SU-DHL-6 (cell line): Measurements from ENCODE around the gene RNF141.

Source experiments
- CTCF ChIP-seq: fragments of 200-600 bp; sonication (generic); IDR thresholded peaks from one replicate; pipeline ENCODE4 v1.5.1; 2017; ENCODE audit warnings: antibody characterized with exemption, mild to moderate bottlenecking, low read length, moderate library complexity; ENCODE audit not compliant: insufficient read depth, poor library complexity, severe bottlenecking
- EZH2phosphoT487 ChIP-seq: fragments of 200-600 bp; sonication (generic), shearing (Covaris generic); conservative IDR thresholded peaks from 2 replicates; pipeline ENCODE4 v1.6.1; 2018; ENCODE audit warnings: mild to moderate bottlenecking, antibody characterized with exemption, low read length, moderate library complexity, mixed read lengths

GRCh38 chr11:10558288-10558687 lies 17.3 kb upstream of the RNF141 start:
- no peak for TF ChIP-seq CTCF
- TF ChIP-seq EZH2phosphoT487, result no peak
